ENCODE results near the gene SP2. TPM values are rescaled to one million over a fixed set of nuclear protein-coding genes. Genes with fewer than 3 reads are reported as not detected.
A peak's percentile ranks its signal among the peaks of the same experiment; 100 is the strongest.

SP2 gene
- 10 to 100 TPM; 28.1 to 28.2 TPM for total RNA-seq

- Mint-ChIP-seq H3K27ac (peak within 1 kb of the TSS; percentile 100), H3K27me3 (no peaks in the 10 kb centered on the region), H3K4me3 (peak within 1 kb of the TSS; percentile 100), H3K4me1 (peaks cover 33% of the 10 kb centered on the region), H3K36me3 (peaks cover 7% of the 10 kb centered on the region), H3K9me3 (no peaks in the 10 kb centered on the region)
- ATAC-seq (ENCODE audit: low read depth) (peak; percentile 93), DNase-seq (peak; percentile 98)
- POLR2A ChIA-PET: interaction anchor here (0.5 to 2.8 kb wide), 31 partner anchors 9 to 768 kb away, joined by 3 to 32 read pairs (median 6); partner anchors contain the start of genes CDK5RAP3, LRRC46, MRPL10 and NFE2L1
Observed at GRCh38 chr17:47895856-47896671, at the start of gene SP2. Gene SP2, plus strand, starts transcription at chr17:47896236. Its CDS starts 51 bp downstream, at chr17:47896287.

- no peaks in the 10 kb centered on the region for H3K36me3 Mint-ChIP-seq
- H3K4me1 Mint-ChIP-seq: peaks cover 21% of the 10 kb centered on the region
- POLR2A ChIA-PET: interaction anchor here (1.2 to 2.6 kb wide), 2 partner anchors 40 to 49 kb away, joined by 3 to 7 read pairs; partner anchors contain the start of gene SP2
- H3K27me3 Mint-ChIP-seq: peaks cover 62% of the 10 kb centered on the region
- peak overlapping the region; percentile 25 for H3K4me3 Mint-ChIP-seq
- no peaks in the 10 kb centered on the region for H3K9me3 Mint-ChIP-seq
- ATAC-seq (ENCODE audit: low read depth) (no peak), DNase-seq (no peak)
- H3K27ac Mint-ChIP-seq: no peak overlapping the region
Observed at GRCh38 chr17:47846716-47847340, 49.2 kb upstream of the SP2 start.

- peak; percentile 53 for DNase-seq
- H3K27me3 Mint-ChIP-seq: peaks cover 69% of the 10 kb centered on the region
- no peak overlapping the region for H3K4me3 Mint-ChIP-seq
- H3K4me1 Mint-ChIP-seq: peaks cover 20% of the 10 kb centered on the region
- no peak overlapping the region for H3K27ac Mint-ChIP-seq
- no peaks in the 10 kb centered on the region for H3K9me3 Mint-ChIP-seq
- H3K36me3 Mint-ChIP-seq: no peaks in the 10 kb centered on the region
- POLR2A ChIA-PET: interaction anchor here (1.2 to 2.6 kb wide), 2 partner anchors 39 to 48 kb away, joined by 3 to 7 read pairs; partner anchors contain the start of gene SP2
- peak; percentile 16 for ATAC-seq (ENCODE audit: low read depth)
Observed at GRCh38 chr17:47847341-47848197, 48.5 kb upstream of the SP2 start.

- Mint-ChIP-seq H3K36me3 (no peaks in the 10 kb centered on the region), H3K4me3 (no peak overlapping the region), H3K27me3 (peaks cover 75% of the 10 kb centered on the region), H3K9me3 (no peaks in the 10 kb centered on the region), H3K27ac (no peak overlapping the region), H3K4me1 (peaks cover 17% of the 10 kb centered on the region)
- POLR2A ChIA-PET: interaction anchor here (2.4 to 2.6 kb wide), 2 partner anchors 47 to 48 kb away, joined by 7 to 10 read pairs; partner anchors contain the start of gene SP2
- DNase-seq: no peak
- ATAC-seq (ENCODE audit: low read depth): no peak
Observed at GRCh38 chr17:47848198-47848513, 47.9 kb upstream of the SP2 start.

GRCh38 chr17:47850373-47850691 lies 45.7 kb upstream of the SP2 start:
- DNase-seq (no peak), ATAC-seq (ENCODE audit: low read depth) (no peak)
- Mint-ChIP-seq H3K4me1 (peaks cover 19% of the 10 kb centered on the region), H3K9me3 (no peaks in the 10 kb centered on the region), H3K27me3 (peaks cover 92% of the 10 kb centered on the region), H3K27ac (no peak overlapping the region), H3K4me3 (peak overlapping the region; percentile 39), H3K36me3 (no peaks in the 10 kb centered on the region)
- POLR2A ChIA-PET: interaction anchor here (0.9 to 2.4 kb wide), 3 partner anchors 33 to 55 kb away, joined by 3 to 10 read pairs (median 4); partner anchors contain the start of gene SP2

- Mint-ChIP-seq H3K27me3 (peaks cover 91% of the 10 kb centered on the region), H3K4me1 (peaks cover 19% of the 10 kb centered on the region), H3K9me3 (no peaks in the 10 kb centered on the region), H3K4me3 (peak within 1 kb of the TSS; percentile 39), H3K27ac (no peak within 1 kb of the TSS), H3K36me3 (no peaks in the 10 kb centered on the region)
- POLR2A ChIA-PET: interaction anchor here (0.9 to 2.4 kb wide), 4 partner anchors 33 to 54 kb away, joined by 3 to 10 read pairs (median 5); partner anchors contain the start of gene SP2
- peak; percentile 72 for DNase-seq
- ATAC-seq (ENCODE audit: low read depth): peak; percentile 87
Observed at GRCh38 chr17:47850692-47851573, 45.1 kb upstream of the SP2 start, which contains the start of gene SP6. Gene SP6, minus strand, starts transcription at chr17:47851163. Its CDS starts 2,734 bp downstream, at chr17:47848429.

GRCh38 chr17:47851764-47852112 lies 44.3 kb upstream of the SP2 start:
- no peak overlapping the region for H3K27ac Mint-ChIP-seq
- POLR2A ChIA-PET: interaction anchor here (1.6 kb wide), 1 partner anchor 44 kb away, joined by 6 read pairs; the partner anchor contains the start of gene SP2
- no peaks in the 10 kb centered on the region for H3K9me3 Mint-ChIP-seq
- no peaks in the 10 kb centered on the region for H3K36me3 Mint-ChIP-seq
- ATAC-seq (ENCODE audit: low read depth) (no peak), DNase-seq (no peak)
- peaks cover 19% of the 10 kb centered on the region for H3K4me1 Mint-ChIP-seq
- peaks cover 88% of the 10 kb centered on the region for H3K27me3 Mint-ChIP-seq
- peak overlapping the region; percentile 8 for H3K4me3 Mint-ChIP-seq

GRCh38 chr17:47852113-47852949 lies 43.7 kb upstream of the SP2 start:
- no peak for DNase-seq
- no peaks in the 10 kb centered on the region for H3K36me3 Mint-ChIP-seq
- H3K9me3 Mint-ChIP-seq: no peaks in the 10 kb centered on the region
- peaks cover 19% of the 10 kb centered on the region for H3K4me1 Mint-ChIP-seq
- peaks cover 87% of the 10 kb centered on the region for H3K27me3 Mint-ChIP-seq
- POLR2A ChIA-PET: interaction anchor here (1.6 kb wide), 1 partner anchor 43 kb away, joined by 6 read pairs; the partner anchor contains the start of gene SP2
- no peak for ATAC-seq (ENCODE audit: low read depth)
- H3K4me3 Mint-ChIP-seq: peak overlapping the region; percentile 8
- H3K27ac Mint-ChIP-seq: no peak overlapping the region

GRCh38 chr17:47853616-47854015 lies 42.4 kb upstream of the SP2 start:
- no peaks in the 10 kb centered on the region for H3K36me3 Mint-ChIP-seq
- DNase-seq (no peak), ATAC-seq (ENCODE audit: low read depth) (no peak)
- peaks cover 19% of the 10 kb centered on the region for H3K4me1 Mint-ChIP-seq
- POLR2A ChIA-PET: no interaction called here
- H3K4me3 Mint-ChIP-seq: no peak overlapping the region
- H3K9me3 Mint-ChIP-seq: no peaks in the 10 kb centered on the region
- peaks cover 82% of the 10 kb centered on the region for H3K27me3 Mint-ChIP-seq
- H3K27ac Mint-ChIP-seq: no peak overlapping the region

GRCh38 chr17:47855737-47856136 lies 40.3 kb upstream of the SP2 start:
- no peak for ATAC-seq (ENCODE audit: low read depth)
- Mint-ChIP-seq H3K36me3 (no peaks in the 10 kb centered on the region), H3K9me3 (no peaks in the 10 kb centered on the region), H3K4me3 (no peak overlapping the region), H3K4me1 (peaks cover 10% of the 10 kb centered on the region), H3K27ac (no peak overlapping the region), H3K27me3 (peaks cover 72% of the 10 kb centered on the region)
- POLR2A ChIA-PET: interaction anchor here (0.6 to 1.1 kb wide), 2 partner anchors 24 to 26 kb away, joined by 3 read pairs; partner anchors contain the start of genes LRRC46 and MRPL10
- no peak for DNase-seq

GRCh38 chr17:47856830-47857229 lies 39.2 kb upstream of the SP2 start:
- H3K27ac Mint-ChIP-seq: no peak overlapping the region
- H3K4me1 Mint-ChIP-seq: peaks cover 9% of the 10 kb centered on the region
- DNase-seq: no peak
- H3K9me3 Mint-ChIP-seq: no peaks in the 10 kb centered on the region
- no peak for ATAC-seq (ENCODE audit: low read depth)
- H3K4me3 Mint-ChIP-seq: no peak overlapping the region
- H3K36me3 Mint-ChIP-seq: no peaks in the 10 kb centered on the region
- H3K27me3 Mint-ChIP-seq: peaks cover 64% of the 10 kb centered on the region
- POLR2A ChIA-PET: no interaction called here
